Bronchial smooth muscle cell (primary cell): Measurements from ENCODE around the gene ZNF624. TPM values are rescaled to one million over a fixed set of nuclear protein-coding genes. Genes with fewer than 3 reads are reported as not detected.

Source experiments
- total RNA-seq: library from RNA; depleted of rRNA; stranded (reverse); fragments of >200 nt; gene quantifications from 2 replicates; pipeline ENCODE4 v1.2.1, GENCODE V29; 2014

Gene ZNF624
- total RNA-seq: 4.2 and 4.9 TPM in 2 replicates

DNA sequence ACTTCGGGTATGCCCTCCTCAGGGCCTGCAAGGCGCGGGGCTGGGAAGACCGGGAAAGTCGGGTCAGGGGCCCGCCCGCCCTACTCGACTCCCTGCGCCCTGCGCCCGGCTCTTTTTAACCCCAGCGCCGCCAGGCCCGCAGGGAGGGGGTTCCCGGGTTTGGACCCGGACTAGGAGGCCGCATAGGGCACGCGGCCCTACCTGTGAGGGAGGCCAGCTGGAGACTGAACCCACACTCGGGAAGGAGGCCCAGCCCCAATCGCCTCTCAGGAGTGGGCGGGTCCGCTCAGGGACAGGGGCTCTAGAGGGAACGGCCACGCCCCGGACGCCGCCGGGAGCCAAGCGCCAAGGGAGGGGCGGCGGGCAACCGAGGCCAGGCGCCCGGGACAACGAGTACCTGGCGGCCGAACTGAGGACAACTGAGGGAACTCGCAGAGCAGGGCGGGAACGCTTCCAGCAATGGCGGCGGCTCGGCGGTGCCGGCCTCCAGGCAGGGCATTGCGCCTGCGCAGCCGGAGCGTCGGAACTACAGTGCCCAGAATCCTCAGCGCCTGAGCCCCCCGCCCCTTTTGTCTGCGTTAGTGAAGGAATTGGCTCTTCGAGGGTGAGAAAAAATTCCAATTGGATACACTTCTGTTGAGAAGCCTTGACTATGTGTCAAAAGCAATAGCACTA lies at the start of gene ZNF624:
ZNF624 (minus strand) TSS at position 484 of the 675 bp plus-strand sequence.

GRCh38 chr17:16689731-16690281 lies 36.2 kb upstream of the ZNF624 start, which contains the start of gene CCDC144A:
Gene CCDC144A, plus strand, starts transcription at chr17:16690241. Its CDS starts 160 bp downstream, at chr17:16690401.

Other genes starting within 250 kb of the ZNF624 start
- 63.0 and 71.9 TPM in 2 replicates for gene TRPV2, start 238.3 kb downstream of the ZNF624 start, total RNA-seq
- 1.4 and 2.7 TPM in 2 replicates for gene LRRC75A, start 161.7 kb downstream of the ZNF624 start, total RNA-seq
- gene ZNF287, start 84.6 kb downstream of the ZNF624 start, total RNA-seq: 5.4 and 5.8 TPM in 2 replicates
- 1.7 and 7.9 TPM in 2 replicates for gene CCDC144A, start 36.4 kb upstream of the ZNF624 start, total RNA-seq